Stimulated activated CD4-positive, alpha-beta T cell treated with anti-CD3 and anti-CD28 coated beads, Interleukin-4, amount 100 ng/mL, for 24 hours (primary cell): ENCODE data around the gene HNF1A.
A peak's percentile ranks its signal among the peaks of the same experiment; 100 is the strongest.
"Not testable (repeated sequence)": the region's sequence is repeated elsewhere in the genome, so short reads cannot be mapped to it uniquely, and the experiment has no call there.

ENCODE experiments used
- DNase-seq: peaks from one replicate; pipeline ENCODE4 v3.0.0-alpha.2; 2020

Gene HNF1A

GRCh38 chr12:121015825-121016766, 37.8 kb downstream of the HNF1A start, which contains the start of gene C12orf43:
TSS of gene C12orf43 (minus strand) at chr12:121016487. CDS start at chr12:121016474, 13 bp downstream.
- DNase-seq = peak; percentile 94

GRCh38 chr12:121017966-121018491, 39.7 kb downstream of the HNF1A start:
- no peak for DNase-seq

GRCh38 chr12:121018860-121019617, 40.7 kb downstream of the HNF1A start:
- no peak for DNase-seq

GRCh38 chr12:121021754-121022153, 43.4 kb downstream of the HNF1A start:
- DNase-seq = no peak

GRCh38 chr12:121022713-121023112, 44.4 kb downstream of the HNF1A start:
- no peak for DNase-seq

GRCh38 chr12:121023799-121024198, 45.5 kb downstream of the HNF1A start:
- DNase-seq = no peak

GRCh38 chr12:121025442-121026226, 47.3 kb downstream of the HNF1A start:
- no peak for DNase-seq

GRCh38 chr12:121026274-121027045, 48.1 kb downstream of the HNF1A start:
- DNase-seq = no peak

- DNase-seq = no peak
Measured at GRCh38 chr12:121030576-121031212, 52.4 kb downstream of the HNF1A start.

- peak; percentile 71 for DNase-seq
Measured at GRCh38 chr12:121033625-121034349, 55.4 kb downstream of the HNF1A start.

GRCh38 chr12:121034616-121035305, 56.4 kb downstream of the HNF1A start:
- no peak for DNase-seq

- peak; percentile 70 for DNase-seq
Measured at GRCh38 chr12:121036810-121037326, 58.5 kb downstream of the HNF1A start.

GRCh38 chr12:121038861-121039668, 60.7 kb downstream of the HNF1A start, which contains the start of gene OASL:
TSS of gene OASL (minus strand) at chr12:121039246. CDS start at chr12:121038971, 275 bp downstream.
- peak; percentile 47 for DNase-seq

GRCh38 chr12:121043067-121043466, 64.7 kb downstream of the HNF1A start:
- no peak for DNase-seq

GRCh38 chr12:121047400-121047799, 69.1 kb downstream of the HNF1A start:
- not testable (repeated sequence) for DNase-seq

GRCh38 chr12:121048442-121048841, 70.1 kb downstream of the HNF1A start:
- no peak for DNase-seq

- no peak for DNase-seq
Measured at GRCh38 chr12:121050725-121051124, 72.4 kb downstream of the HNF1A start.
